ENCODE data around the gene GSG1L.
"Not testable (repeated sequence)": the region's sequence is repeated elsewhere in the genome, so short reads cannot be mapped to it uniquely, and the experiment has no call there.

GSG1L gene

GRCh38 chr16:28011971-28012445 lies 51.5 kb downstream of the GSG1L start:
- no peak for DNase-seq

- DNase-seq: no peak
Observed at GRCh38 chr16:28011223-28011622, 52.3 kb downstream of the GSG1L start.

GRCh38 chr16:28010671-28011070 lies 52.8 kb downstream of the GSG1L start:
- no peak for DNase-seq

DNA sequence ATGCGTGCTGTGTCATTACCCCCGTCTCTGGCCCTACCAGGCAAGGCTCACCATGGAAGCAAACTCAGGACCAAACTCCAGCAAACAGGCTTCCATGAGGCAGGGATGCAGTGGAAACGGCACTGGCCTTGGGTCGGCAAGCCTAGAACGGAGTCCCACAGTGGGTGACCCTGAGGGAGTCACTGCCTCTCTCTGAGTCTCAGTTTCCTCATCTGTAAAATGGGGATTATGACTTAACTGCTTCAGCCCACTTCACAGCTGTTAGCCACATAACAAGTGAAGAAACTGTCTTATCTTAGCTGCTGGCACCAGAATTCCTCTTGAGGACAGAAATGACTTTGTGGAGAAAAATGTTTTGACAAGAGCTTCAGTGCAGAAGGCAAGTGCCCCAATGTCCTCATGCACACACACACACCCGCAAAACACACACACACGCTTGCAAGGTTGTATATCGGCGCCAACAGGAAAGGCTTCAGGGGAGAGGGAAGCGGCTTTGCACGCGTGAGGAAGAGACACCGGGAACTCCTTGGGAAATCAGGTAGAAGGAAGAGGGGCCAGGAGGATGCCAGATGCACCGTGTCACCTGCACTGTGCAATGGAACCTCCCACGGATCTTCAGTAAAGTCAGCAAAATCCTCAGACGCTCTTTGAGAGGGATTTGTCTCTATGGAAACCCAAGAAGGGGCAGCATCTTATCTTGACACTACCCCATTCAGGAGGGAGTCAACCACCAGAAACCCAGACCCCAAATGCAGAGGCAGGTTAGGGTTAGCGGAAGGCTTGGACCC lies 53.7 kb downstream of the GSG1L start:
- DNase-seq: no peak

GRCh38 chr16:28003923-28004322 lies 59.6 kb downstream of the GSG1L start:
- no peak for DNase-seq

DNA sequence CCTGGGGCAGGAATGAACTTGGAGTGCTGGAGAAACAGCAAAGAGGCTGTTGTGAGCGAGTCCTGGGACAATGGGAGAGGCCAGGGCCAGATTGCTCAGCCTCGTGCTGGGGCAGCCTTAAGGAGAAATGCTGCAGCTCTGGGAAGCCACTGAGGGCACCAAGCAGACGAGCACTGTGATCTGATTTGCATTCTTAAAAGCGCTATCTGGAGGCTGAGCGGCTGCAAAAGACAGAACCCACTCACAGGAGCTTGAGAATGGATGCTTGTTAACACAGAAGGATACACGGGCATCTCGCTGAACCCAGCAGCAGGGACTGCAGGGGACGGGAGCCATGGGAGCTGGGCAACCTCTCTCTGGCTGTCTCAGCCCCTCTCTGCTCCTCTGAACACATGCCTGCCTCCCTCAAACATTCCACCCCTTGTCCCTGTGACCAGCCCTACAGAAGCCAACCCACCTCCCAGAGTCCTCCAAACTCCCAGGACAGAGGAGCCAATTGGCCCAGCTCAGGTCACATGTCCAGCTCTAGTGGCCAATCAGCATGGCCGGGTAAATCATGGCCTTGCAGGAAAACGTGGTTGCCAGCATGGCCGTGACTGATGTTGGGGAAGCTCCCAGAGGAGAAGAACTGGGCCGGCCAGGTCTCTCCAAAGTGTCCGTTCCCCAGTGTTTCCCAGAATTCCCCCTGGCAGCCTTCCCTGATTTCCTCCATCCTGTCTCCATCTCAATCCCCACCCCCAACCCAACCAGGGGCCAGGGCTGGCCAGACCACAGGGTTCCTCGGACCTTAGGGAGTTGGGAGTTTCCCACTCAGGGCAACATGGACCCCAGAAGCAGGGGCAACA lies 60.3 kb downstream of the GSG1L start:
- no peak for DNase-seq

GRCh38 chr16:28001642-28002041 lies 61.9 kb downstream of the GSG1L start:
- no peak for DNase-seq

DNA sequence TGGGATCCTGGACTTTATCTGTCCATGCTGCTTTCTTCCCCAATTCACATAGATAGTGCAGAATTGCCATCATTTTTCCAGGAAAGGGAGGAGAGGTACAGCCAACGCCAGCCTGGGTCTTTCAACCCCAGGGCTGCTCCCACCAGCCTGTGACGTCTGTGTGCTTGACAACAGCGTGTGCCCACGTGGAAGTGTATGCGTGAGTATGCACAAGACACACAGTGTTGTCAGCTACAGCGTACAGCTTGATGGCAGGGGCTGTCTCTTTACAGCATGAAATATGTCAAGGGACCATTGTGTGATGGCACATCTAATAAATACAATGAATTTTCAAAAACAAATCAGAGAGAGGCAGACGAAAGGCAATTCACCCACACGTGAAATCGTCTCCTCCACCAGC lies 62.3 kb downstream of the GSG1L start:
- no peak for DNase-seq

GRCh38 chr16:28000314-28001169 lies 63.0 kb downstream of the GSG1L start:
- no peak for DNase-seq

DNA sequence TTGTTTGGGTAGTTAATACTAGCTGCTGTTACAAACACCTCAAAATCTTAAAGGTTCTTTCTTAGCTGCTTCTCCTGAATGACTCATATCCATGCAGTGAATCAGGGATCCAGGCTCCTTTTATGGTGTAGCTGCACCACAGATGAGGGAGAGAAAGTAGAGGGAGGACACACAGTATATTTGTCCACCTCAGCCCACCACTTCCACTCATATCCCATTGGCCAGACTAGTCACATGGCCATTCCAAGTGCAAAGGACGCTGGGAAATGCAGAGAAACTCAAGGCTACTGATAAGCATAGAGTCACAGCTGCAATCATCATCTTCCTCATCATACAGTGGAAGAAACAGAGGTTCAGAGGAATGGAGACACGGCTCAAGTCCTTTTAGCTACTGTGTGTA lies 63.8 kb downstream of the GSG1L start:
- DNase-seq: no peak

- DNase-seq: no peak
Observed at GRCh38 chr16:27995378-27995777, 68.1 kb downstream of the GSG1L start.

DNA sequence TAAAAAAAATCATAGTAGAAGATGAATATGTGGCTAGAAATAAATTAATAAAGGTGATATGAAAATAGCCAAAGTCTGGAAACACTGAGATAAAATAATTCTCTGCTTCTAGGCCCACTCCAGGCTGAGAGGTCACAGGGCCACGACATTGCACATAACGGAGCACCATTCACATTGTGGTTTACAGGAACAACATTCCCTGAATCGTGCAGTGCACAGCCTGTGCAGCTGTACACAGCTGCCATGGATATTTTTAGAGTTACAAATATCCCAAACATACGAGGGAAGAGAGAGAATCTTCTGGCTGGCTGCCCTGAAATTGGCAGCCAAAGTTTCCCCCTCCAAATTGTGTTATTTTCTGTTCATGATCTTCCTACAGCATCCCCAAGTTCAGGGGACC lies 68.8 kb downstream of the GSG1L start:
- no peak for DNase-seq

DNA sequence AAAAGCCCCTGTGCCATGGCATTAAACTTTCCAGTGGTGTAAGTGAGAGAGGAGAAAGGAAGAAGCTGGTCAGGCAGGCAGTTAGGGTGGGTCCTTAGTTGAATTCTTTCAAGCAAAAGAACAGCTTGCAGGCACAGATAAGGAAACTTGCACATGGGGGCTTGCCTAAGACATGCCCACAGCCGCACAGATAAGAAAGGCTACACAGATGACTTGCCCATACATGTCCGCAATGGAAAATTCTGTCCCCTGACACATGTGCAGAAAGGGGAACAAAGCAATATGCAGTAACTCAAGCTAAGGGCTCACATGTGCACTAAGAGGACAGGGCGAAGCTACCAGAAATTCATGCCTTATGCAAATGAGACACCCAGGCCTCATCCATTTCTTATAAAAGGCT lies 69.9 kb downstream of the GSG1L start:
- no peak for DNase-seq

GRCh38 chr16:27991876-27992275 lies 71.6 kb downstream of the GSG1L start:
- no peak for DNase-seq

GRCh38 chr16:27985981-27986380 lies 77.5 kb downstream of the GSG1L start:
- DNase-seq: no peak

DNA sequence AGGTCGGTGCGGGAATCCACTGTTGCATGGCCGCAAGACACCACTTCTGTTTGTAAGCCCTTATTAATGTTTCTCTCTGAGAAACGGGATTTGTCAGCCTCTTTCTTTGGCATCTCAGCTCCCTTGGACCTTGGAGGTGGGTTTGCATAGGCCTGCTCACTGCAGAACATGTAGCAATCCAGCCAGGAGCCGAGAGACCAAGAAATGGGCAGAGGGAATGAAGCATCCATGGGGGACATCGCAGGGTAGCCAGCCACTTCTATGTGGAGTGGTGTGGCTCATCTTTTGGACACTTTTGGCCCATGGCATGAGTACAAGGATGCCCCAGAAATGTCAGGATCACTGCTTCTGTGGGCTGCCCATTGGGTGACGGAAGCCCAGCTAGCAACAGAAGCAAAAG lies 79.4 kb downstream of the GSG1L start:
- no peak for DNase-seq

- no peak for DNase-seq
Observed at GRCh38 chr16:27983244-27983643, 80.3 kb downstream of the GSG1L start.

GRCh38 chr16:27982184-27982583 lies 81.3 kb downstream of the GSG1L start:
- DNase-seq: no peak

- DNase-seq: no peak
Observed at GRCh38 chr16:27980919-27981700, 82.4 kb downstream of the GSG1L start.

DNA sequence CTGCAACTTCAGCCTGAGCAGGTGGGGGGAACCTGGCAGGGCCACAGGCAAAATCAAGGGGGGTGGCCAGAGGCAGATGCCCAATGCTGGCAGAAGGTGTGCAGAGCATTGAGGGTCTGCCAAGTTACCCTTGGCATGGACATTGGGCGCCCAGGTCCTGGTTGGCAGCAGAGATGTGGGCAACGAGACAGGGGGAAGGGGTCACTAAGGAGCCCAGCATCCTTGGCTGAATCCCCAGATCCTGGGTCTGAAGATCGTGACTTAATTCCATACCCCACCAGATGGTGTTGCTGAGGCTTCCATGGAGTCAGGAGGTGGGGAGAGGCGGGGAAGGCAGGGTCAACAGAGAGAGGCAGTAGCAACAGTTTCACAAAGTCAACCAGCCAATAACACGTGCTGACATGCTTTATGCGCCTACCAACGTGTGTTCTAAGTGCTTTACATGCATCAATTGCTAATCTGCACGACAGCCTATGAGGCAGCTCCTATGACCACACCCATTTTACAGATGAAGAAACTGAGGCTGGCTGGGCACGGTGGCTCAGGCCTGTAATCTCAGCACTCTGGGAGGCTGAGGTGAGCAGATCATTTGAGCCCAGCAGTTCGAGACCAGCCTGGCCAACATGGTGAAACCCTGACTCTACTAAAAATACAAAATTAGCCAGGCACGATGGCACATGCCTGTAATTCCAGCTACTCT lies 83.3 kb downstream of the GSG1L start:
- DNase-seq: no peak

GRCh38 chr16:27979668-27980067 lies 83.8 kb downstream of the GSG1L start:
- DNase-seq: not testable (repeated sequence)

GRCh38 chr16:27978876-27979275 lies 84.6 kb downstream of the GSG1L start:
- DNase-seq: no peak
